ENCODE results near the gene NAALADL2. TPM values are rescaled to one million over a fixed set of nuclear protein-coding genes. Genes with fewer than 3 reads are reported as not detected.

Gene NAALADL2
- total RNA-seq, 1 donor from 2014 or later, result 10.4 TPM

GRCh38 chr3:175646865-175647264, 787.7 kb downstream of the NAALADL2 start:
- H3K4me1 Mint-ChIP-seq (ENCODE audit: low read depth), result peaks cover 6% of the 10 kb centered on the region
- no peak overlapping the region for H3K4me3 Mint-ChIP-seq (ENCODE audit: low read depth)
- H3K27ac Mint-ChIP-seq, result no peak overlapping the region
- peaks cover 4% of the 10 kb centered on the region for H3K9me3 Mint-ChIP-seq (ENCODE audit: low read depth)
- TF ChIP-seq, protein P1, sequence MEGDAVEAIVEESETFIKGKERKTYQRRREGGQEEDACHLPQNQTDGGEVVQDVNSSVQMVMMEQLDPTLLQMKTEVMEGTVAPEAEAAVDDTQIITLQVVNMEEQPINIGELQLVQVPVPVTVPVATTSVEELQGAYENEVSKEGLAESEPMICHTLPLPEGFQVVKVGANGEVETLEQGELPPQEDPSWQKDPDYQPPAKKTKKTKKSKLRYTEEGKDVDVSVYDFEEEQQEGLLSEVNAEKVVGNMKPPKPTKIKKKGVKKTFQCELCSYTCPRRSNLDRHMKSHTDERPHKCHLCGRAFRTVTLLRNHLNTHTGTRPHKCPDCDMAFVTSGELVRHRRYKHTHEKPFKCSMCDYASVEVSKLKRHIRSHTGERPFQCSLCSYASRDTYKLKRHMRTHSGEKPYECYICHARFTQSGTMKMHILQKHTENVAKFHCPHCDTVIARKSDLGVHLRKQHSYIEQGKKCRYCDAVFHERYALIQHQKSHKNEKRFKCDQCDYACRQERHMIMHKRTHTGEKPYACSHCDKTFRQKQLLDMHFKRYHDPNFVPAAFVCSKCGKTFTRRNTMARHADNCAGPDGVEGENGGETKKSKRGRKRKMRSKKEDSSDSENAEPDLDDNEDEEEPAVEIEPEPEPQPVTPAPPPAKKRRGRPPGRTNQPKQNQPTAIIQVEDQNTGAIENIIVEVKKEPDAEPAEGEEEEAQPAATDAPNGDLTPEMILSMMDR (IDR thresholded peaks at IDR 0.05; ENCODE audit: unreplicated experiment), result no peak
- no peaks in the 10 kb centered on the region for H3K36me3 Mint-ChIP-seq (ENCODE audit: insufficient read depth)
- H3K27me3 Mint-ChIP-seq, result no peaks in the 10 kb centered on the region
- no peak for DNase-seq (ENCODE audit: low spot score, unreplicated experiment)

DNA sequence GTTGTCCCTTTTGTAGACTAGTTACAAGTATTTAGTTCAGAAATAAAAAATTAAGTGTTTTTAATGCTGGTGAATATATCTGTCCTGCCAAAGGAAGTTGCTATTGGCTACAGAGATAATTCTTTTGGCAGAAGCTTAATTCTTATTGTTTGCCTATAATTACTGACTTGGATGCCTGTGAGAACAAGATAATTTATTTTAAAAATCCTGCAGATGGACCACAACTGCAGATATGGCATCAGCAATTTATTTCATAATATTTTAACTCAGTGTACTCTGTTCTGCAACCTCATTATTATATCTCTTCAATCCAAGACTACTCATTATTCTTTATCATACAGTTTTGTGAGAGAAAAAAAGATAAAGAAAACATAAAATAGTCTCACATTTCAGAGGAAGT, 789.8 kb downstream of the NAALADL2 start:
- H3K4me1 Mint-ChIP-seq (ENCODE audit: low read depth), result peaks cover 6% of the 10 kb centered on the region
- no peaks in the 10 kb centered on the region for H3K36me3 Mint-ChIP-seq (ENCODE audit: insufficient read depth)
- H3K9me3 Mint-ChIP-seq (ENCODE audit: low read depth), result peaks cover 4% of the 10 kb centered on the region
- H3K27ac Mint-ChIP-seq, result no peak overlapping the region
- H3K27me3 Mint-ChIP-seq, result no peaks in the 10 kb centered on the region
- TF ChIP-seq, protein P1 (IDR thresholded peaks at IDR 0.05; ENCODE audit: unreplicated experiment), result no peak
- DNase-seq (ENCODE audit: low spot score, unreplicated experiment), result no peak
- no peak overlapping the region for H3K4me3 Mint-ChIP-seq (ENCODE audit: low read depth)

DNA sequence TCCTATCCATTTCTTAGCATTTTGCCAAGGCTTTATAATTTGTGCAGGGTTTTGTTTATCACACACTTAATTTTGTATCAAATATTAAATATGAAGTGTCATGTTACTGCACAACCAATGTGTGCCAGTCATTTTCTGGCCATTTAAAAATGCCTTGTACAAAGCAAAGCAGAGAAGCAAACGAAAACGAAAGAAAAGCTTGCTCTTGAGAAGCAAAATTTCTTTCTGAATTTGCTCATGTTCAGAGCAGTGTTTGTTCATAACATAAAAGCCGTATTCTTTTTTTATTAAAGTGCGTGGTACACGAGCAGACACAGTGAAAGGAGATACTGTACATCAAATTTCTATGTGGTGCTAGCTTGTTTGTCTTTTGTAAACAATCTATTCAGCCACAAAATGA, 792.6 kb downstream of the NAALADL2 start:
- Mint-ChIP-seq H3K27ac (no peak overlapping the region), H3K9me3 (ENCODE audit: low read depth) (no peaks in the 10 kb centered on the region), H3K36me3 (ENCODE audit: insufficient read depth) (no peaks in the 10 kb centered on the region), H3K4me1 (ENCODE audit: low read depth) (peaks cover 1% of the 10 kb centered on the region), H3K27me3 (no peaks in the 10 kb centered on the region), H3K4me3 (ENCODE audit: low read depth) (no peak overlapping the region)
- no peak for DNase-seq (ENCODE audit: low spot score, unreplicated experiment)
- TF ChIP-seq, protein P1 (IDR thresholded peaks at IDR 0.05; ENCODE audit: unreplicated experiment), result no peak

DNA sequence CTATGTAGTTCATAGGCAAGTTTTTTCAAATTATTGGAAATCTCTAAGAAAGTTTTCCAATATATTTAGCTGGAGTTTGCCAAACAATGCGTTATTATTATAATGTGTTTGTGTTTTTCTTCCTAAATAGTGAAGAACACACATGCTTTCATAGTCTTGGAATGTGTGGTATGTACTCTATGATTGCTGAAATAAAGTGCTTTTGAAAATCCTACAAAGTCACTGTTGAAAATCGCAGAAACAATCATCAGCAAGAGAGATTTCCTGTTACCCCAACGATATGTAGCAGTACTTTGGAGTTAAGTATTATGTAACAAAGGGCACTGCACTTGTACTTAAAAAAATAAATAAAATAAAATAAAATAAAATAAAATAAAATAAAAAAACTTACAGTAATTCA, 796.2 kb downstream of the NAALADL2 start:
- H3K4me1 Mint-ChIP-seq (ENCODE audit: low read depth), result peaks cover 1% of the 10 kb centered on the region

DNA sequence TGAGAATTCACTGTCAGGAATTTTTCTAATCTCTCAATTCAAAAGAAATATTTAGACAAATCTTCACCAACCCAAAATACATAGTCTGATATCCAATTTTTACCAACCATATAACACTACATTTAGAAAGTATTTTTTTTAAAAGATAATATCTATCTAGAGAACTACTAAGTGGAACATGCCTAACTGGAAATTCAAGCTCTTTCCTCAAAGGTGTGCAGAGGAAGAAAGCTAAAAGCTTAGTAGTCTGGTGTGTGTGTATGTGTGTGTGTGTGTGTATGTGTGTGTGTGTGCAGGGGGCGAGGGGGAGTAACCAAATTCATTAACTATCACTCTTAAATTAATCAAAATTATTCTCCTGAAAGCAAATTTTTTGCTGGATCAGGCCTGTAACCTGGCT, 797.3 kb downstream of the NAALADL2 start:
- TF ChIP-seq, protein P1 (IDR thresholded peaks at IDR 0.05; ENCODE audit: unreplicated experiment), result no peak

More for the DNA sequence above, 796.2 kb downstream of the NAALADL2 start:
- Mint-ChIP-seq H3K9me3 (ENCODE audit: low read depth) (no peaks in the 10 kb centered on the region), H3K27ac (no peak overlapping the region), H3K36me3 (ENCODE audit: insufficient read depth) (no peaks in the 10 kb centered on the region), H3K4me3 (ENCODE audit: low read depth) (no peak overlapping the region), H3K27me3 (no peaks in the 10 kb centered on the region)
- DNase-seq (ENCODE audit: low spot score, unreplicated experiment), result no peak
- TF ChIP-seq, protein P1 (IDR thresholded peaks at IDR 0.05; ENCODE audit: unreplicated experiment), result no peak

More for the DNA sequence above, 797.3 kb downstream of the NAALADL2 start:
- no peak for DNase-seq (ENCODE audit: low spot score, unreplicated experiment)
- Mint-ChIP-seq H3K27ac (no peak overlapping the region), H3K27me3 (no peaks in the 10 kb centered on the region), H3K9me3 (ENCODE audit: low read depth) (peaks cover 6% of the 10 kb centered on the region), H3K4me3 (ENCODE audit: low read depth) (no peak overlapping the region), H3K36me3 (ENCODE audit: insufficient read depth) (no peaks in the 10 kb centered on the region), H3K4me1 (ENCODE audit: low read depth) (peaks cover 1% of the 10 kb centered on the region)
